ENCODE results near the gene CNTNAP1.

The CNTNAP1 gene

DNA sequence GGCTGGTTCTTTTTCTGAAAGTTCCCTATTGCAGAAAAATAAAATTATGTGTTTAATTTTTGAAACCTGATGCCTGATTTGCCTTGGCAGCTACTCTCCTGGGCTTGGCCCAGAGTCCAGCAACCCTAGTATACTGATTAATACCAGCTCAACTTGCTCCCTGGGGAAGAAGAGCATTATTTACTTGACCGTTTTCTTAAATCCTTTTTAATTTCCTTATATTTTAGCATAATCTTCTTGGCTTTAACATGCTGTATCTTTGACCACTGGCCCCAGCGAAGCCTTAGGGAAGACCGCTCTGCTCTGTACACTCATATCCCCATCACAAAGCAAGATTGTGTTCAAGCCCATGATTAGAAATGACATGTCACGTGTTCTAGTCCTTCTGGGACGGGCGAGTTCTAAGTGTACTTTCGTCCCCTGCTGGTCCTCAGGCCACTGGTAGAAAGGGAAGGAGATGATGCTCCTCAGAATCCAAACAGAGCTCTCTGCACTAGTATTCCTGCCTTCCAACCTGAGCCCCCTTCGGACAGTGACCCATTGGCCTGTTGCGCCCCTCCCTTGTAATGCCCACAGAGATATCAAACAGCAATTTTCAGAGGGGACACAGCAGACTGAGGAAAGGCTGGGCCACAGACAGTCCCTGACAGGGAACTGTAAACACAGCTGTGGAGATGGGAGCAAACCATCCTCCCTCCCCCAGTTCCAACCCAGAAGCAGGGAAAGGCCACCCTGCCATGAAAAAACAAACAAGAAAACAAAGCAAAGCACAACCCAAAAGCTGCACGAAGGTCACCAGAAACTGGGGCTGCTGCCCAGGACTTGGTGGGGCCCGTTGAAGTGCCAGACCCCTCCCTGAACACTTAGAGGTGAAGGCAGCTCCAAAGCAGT lies 66.8 kb downstream of the CNTNAP1 start:
- no peak overlapping the region for H3K4me3 ChIP-seq (ENCODE audit: low read depth, low read length)
- DNase-seq (ENCODE audit: low read depth), result no peak
- TF ChIP-seq POLR2A (IDR thresholded peaks at IDR 0.05; ENCODE audit: extremely low read depth, insufficient read length) (no peak), MYC (IDR thresholded peaks at IDR 0.05; ENCODE audit: low read depth, low read length) (no peak), CTCF (IDR thresholded peaks at IDR 0.05; ENCODE audit: low read depth, low read length) (no peak)
- TF ChIP-seq, protein P1, sequence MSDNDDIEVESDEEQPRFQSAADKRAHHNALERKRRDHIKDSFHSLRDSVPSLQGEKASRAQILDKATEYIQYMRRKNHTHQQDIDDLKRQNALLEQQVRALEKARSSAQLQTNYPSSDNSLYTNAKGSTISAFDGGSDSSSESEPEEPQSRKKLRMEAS (IDR thresholded peaks at IDR 0.05; ENCODE audit: low read depth, low read length), result no peak

All from NB4 (cell line).